ENCODE measurements around the gene SFXN5. TPM values are rescaled to one million over a fixed set of nuclear protein-coding genes. Genes with fewer than 3 reads are reported as not detected.

SFXN5 gene
- total RNA-seq, 1 donor from 2014 or later: 4.7 TPM

DNA sequence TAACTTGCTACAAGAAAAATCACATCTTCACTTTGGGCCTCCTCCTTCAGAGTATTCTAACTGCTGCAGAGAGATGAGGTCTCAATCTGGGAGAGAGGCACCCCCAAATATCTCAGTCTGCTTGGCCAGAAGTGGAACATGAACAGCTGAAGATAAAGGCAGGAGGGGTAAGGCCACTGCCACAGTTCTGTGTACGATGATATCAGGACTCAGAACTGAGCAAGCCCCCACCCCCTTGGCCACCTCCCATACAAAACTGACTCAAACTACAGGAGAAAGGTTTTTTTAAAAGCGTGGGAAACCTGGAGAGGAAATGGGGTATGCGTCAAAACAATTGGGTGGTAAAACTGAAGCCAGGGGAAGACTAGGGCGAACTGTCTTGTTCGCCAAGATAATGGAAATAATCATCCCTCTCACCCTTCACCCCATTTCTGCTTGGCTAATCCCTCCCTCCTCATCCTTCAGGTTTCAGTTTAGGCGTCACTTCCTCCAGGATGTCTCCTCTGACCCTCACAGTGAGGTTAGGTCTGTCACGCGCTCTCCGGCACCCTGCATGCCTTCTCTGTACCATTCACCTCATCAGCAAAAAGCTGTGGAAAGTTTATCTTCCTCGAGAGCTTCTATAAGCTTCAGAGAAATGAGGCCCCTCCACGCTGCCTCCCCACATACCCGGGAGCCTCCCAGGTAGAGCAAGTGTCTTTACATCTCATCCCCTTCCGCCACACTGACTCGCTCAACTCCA, 64.4 kb downstream of the SFXN5 start:
- H3K4me3 ChIP-seq (ENCODE audit: low read length in 3 of 3): no peak overlapping the region
- no peaks in the 10 kb centered on the region for H3K9me3 ChIP-seq (ENCODE audit: control insufficient read depth in 3 of 3, low read length in 3 of 3)
- peaks cover 6 to 11% (median 11%) of the 10 kb centered on the region in 3 donors for H3K4me1 ChIP-seq (ENCODE audit: control insufficient read depth in 3 of 3, insufficient read depth in 3 of 3, low read length in 3 of 3)
- peaks cover 0 to 8% (median 4%) of the 10 kb centered on the region in 3 donors for H3K36me3 ChIP-seq (ENCODE audit: control insufficient read depth in 3 of 3, insufficient read depth in 3 of 3, low read length in 3 of 3)
- H3K27me3 ChIP-seq (ENCODE audit: control insufficient read depth in 3 of 3, insufficient read depth in 3 of 3, low read length in 3 of 3): no peaks in the 10 kb centered on the region
- H3K9ac ChIP-seq (ENCODE audit: low read depth in 1 of 3, low read length in 3 of 3): no peak overlapping the region
- H3K27ac ChIP-seq (ENCODE audit: low read depth, low read length): no peak overlapping the region

DNA sequence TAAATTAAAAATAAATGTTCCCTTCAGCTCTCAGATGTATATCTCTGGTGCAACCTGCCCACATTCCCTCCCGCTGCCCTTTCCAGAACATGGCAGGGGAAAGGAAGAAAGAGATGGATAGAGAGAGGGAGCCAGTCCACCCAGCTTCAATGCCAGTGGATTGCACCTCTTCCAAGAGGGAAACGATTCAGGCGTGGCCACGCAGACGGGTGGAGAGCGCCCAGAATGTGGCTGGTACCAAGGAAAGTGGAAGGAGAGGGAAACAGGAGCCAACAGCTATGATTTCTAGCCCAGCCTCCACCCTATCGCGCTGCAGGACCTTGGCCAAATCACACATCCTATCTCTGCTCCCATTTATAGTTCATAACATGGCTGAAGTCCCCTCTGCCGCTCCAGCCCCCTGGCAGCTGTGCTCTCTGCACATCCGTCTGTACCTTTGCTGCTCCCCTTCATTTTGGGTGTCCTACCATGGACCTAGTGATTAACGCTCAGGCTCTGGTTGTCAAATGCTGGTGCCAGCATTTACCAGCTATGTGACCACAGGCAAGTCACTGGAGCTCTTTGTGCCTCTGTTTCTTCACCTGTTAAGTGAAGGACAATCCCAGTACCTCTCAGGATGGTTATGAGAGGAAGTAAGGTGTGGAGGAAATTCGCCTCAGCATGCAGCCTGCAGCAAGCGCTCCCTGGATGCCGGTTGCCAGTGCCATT, 66.5 kb downstream of the SFXN5 start:
- Histone ChIP-seq H3K4me3 (ENCODE audit: low read length in 3 of 3) (no peak overlapping the region), H3K27me3 (ENCODE audit: control insufficient read depth in 3 of 3, insufficient read depth in 3 of 3, low read length in 3 of 3) (no peaks in the 10 kb centered on the region), H3K9ac (ENCODE audit: low read depth in 1 of 3, low read length in 3 of 3) (no peak overlapping the region), H3K27ac (ENCODE audit: low read depth, low read length) (no peak overlapping the region), H3K4me1 (ENCODE audit: control insufficient read depth in 3 of 3, insufficient read depth in 3 of 3, low read length in 3 of 3) (peaks cover 6 to 11% (median 11%) of the 10 kb centered on the region in 3 donors), H3K9me3 (ENCODE audit: control insufficient read depth in 3 of 3, low read length in 3 of 3) (no peaks in the 10 kb centered on the region), H3K36me3 (ENCODE audit: control insufficient read depth in 3 of 3, insufficient read depth in 3 of 3, low read length in 3 of 3) (peaks cover 10 to 15% (median 14%) of the 10 kb centered on the region in 3 donors)

DNA sequence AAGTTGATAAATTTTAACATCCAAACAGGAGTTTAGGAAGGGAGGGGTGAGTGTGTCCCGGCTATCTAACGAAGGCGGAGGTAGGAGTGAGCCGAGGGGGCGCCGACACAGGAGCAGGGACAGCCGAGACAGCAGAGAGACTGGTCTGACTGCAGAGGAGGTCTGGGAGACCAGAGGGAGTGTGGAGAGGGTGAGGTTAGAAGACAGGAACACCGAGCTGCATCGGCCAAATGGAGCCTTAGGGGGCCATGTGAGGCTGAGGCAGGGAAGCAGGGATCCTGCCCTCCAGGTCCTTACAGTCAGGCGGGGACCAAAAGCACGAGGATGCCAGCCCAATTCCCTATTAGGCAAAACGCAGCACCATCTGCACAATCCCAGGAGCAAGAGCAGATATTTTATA, 67.0 kb downstream of the SFXN5 start:
- peaks cover 12 to 13% (median 12%) of the 10 kb centered on the region in 3 donors for H3K36me3 ChIP-seq (ENCODE audit: control insufficient read depth in 3 of 3, insufficient read depth in 3 of 3, low read length in 3 of 3)
- H3K9ac ChIP-seq (ENCODE audit: low read depth in 1 of 3, low read length in 3 of 3): no peak overlapping the region
- H3K4me3 ChIP-seq (ENCODE audit: low read length in 3 of 3): no peak overlapping the region
- H3K27ac ChIP-seq (ENCODE audit: low read depth, low read length): no peak overlapping the region
- no peaks in the 10 kb centered on the region for H3K9me3 ChIP-seq (ENCODE audit: control insufficient read depth in 3 of 3, low read length in 3 of 3)
- H3K4me1 ChIP-seq (ENCODE audit: control insufficient read depth in 3 of 3, insufficient read depth in 3 of 3, low read length in 3 of 3): peaks cover 6 to 11% (median 11%) of the 10 kb centered on the region in 3 donors
- no peaks in the 10 kb centered on the region for H3K27me3 ChIP-seq (ENCODE audit: control insufficient read depth in 3 of 3, insufficient read depth in 3 of 3, low read length in 3 of 3)

DNA sequence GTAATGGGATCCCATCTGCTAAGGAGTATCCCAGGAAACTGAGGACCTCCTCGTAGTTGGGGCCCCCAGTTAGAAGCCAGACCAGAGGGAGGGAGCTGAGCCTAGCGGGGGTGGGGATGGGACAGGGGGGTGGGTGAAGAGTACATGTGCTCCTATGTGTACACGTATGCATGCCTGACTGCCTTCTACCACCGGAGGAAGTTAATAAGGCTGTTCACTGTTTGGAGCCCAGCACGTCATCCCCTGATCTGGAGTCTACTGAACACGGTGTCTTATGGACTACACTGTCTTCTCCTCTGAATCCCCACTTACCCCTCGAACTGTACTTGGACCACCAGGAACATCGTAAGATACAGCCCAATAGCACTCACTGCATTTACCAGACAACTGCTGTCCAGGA, 68.5 kb downstream of the SFXN5 start:
- H3K9me3 ChIP-seq (ENCODE audit: control insufficient read depth in 3 of 3, low read length in 3 of 3): no peaks in the 10 kb centered on the region
- H3K27ac ChIP-seq (ENCODE audit: low read depth, low read length): no peak overlapping the region
- H3K9ac ChIP-seq (ENCODE audit: low read depth in 1 of 3, low read length in 3 of 3): no peak overlapping the region
- H3K4me3 ChIP-seq (ENCODE audit: low read length in 3 of 3): no peak overlapping the region
- H3K27me3 ChIP-seq (ENCODE audit: control insufficient read depth in 3 of 3, insufficient read depth in 3 of 3, low read length in 3 of 3): no peaks in the 10 kb centered on the region
- no peaks in the 10 kb centered on the region for H3K4me1 ChIP-seq (ENCODE audit: control insufficient read depth in 3 of 3, insufficient read depth in 3 of 3, low read length in 3 of 3)
- peaks cover 16 to 21% (median 19%) of the 10 kb centered on the region in 3 donors for H3K36me3 ChIP-seq (ENCODE audit: control insufficient read depth in 3 of 3, insufficient read depth in 3 of 3, low read length in 3 of 3)

DNA sequence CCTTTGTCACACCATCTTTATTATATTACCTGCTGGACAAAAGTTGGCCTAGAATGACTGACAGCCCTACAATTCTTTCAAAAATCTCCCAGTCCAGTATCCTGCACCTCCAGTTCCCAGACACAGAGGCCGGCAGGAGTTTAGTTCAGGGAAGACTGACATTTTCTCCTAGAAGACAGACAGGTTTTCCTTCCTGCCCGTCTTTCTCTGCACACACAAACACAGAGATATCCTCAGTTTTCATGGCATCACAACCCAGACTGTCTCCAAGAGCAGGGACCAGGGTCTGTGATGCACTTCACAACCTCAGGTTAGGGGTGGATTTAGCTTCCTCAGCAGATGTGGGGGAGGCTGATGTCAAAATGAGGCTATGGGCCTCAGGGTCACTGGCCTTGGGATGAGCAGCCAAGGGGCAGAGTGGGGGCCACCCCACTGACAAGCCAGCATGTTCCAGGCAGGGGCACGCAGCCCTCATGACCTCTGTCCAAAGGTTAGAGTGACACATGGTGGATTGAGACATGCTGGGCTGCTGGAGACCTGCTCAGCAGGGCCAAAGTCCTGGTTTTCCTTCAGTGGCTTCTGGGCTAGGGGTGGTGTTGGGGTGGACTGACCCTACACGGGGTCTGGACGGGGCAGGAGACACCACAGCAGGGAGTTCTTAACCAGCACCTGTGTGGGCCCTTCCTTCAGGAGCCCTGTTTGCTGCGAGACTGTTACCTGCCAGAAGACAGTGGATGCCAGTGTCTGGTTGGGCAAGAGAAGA, 70.5 kb downstream of the SFXN5 start:
- H3K9ac ChIP-seq (ENCODE audit: low read depth in 1 of 3, low read length in 3 of 3): no peak overlapping the region
- H3K9me3 ChIP-seq (ENCODE audit: control insufficient read depth in 3 of 3, low read length in 3 of 3): no peaks in the 10 kb centered on the region
- H3K27me3 ChIP-seq (ENCODE audit: control insufficient read depth in 3 of 3, insufficient read depth in 3 of 3, low read length in 3 of 3): no peaks in the 10 kb centered on the region
- H3K36me3 ChIP-seq (ENCODE audit: control insufficient read depth in 3 of 3, insufficient read depth in 3 of 3, low read length in 3 of 3): peaks cover 19 to 31% (median 19%) of the 10 kb centered on the region in 3 donors
- no peak overlapping the region for H3K27ac ChIP-seq (ENCODE audit: low read depth, low read length)
- no peaks in the 10 kb centered on the region for H3K4me1 ChIP-seq (ENCODE audit: control insufficient read depth in 3 of 3, insufficient read depth in 3 of 3, low read length in 3 of 3)
- no peak overlapping the region for H3K4me3 ChIP-seq (ENCODE audit: low read length in 3 of 3)

DNA sequence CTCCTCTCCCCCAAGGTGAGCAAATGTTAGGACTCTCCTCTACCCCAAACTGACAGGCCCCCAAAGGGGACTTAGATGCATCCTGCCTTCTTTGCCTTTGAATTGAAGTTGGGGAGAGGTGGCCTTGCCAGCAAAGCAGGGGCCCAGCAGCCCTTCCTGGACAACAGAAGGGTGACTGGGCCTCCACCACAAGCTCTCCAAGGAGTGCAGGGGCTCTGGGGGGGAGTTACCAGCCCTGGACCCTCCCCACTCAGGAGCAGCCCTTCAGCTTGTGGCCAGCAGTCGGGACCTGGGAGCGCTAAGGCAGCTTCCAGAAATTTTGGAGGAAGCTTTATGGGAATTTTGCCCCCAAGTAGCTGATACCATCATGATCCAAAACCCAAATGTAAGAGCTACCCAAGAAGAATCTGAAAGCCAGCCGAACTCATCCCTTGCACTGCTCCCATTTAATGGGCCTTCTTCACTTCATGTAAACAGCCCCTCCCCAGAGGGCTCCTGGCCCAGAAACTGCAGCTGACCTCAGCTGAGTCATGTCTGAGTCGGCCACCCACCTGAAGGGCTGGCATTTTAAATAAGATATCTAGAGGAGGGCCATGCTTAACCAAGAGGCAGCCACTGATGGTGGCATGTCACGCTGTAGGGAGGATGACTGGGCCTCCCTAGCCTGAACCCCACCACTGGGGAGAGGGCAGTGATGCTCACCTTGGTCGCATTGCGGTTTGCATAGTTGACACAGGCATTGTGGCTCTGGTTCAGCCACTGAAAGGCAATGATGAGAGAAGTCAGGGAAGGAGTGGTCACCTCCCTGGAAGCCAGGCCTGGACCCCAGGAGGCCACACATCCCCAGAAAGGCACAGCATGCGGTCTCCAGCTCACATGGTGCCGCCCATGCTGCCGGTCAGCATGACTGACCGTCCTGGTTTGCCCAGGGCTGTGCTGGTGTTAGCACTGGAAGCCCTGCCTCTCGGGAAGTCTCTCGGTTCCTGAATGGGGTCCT, 71.5 kb downstream of the SFXN5 start:
- peaks cover 19 to 31% (median 19%) of the 10 kb centered on the region in 3 donors for H3K36me3 ChIP-seq (ENCODE audit: control insufficient read depth in 3 of 3, insufficient read depth in 3 of 3, low read length in 3 of 3)
- H3K4me3 ChIP-seq (ENCODE audit: low read length in 3 of 3): no peak overlapping the region
- H3K9ac ChIP-seq (ENCODE audit: low read depth in 1 of 3, low read length in 3 of 3): no peak overlapping the region
- H3K27me3 ChIP-seq (ENCODE audit: control insufficient read depth in 3 of 3, insufficient read depth in 3 of 3, low read length in 3 of 3): no peaks in the 10 kb centered on the region
- H3K27ac ChIP-seq (ENCODE audit: low read depth, low read length): no peak overlapping the region
- H3K4me1 ChIP-seq (ENCODE audit: control insufficient read depth in 3 of 3, insufficient read depth in 3 of 3, low read length in 3 of 3): no peaks in the 10 kb centered on the region
- no peaks in the 10 kb centered on the region for H3K9me3 ChIP-seq (ENCODE audit: control insufficient read depth in 3 of 3, low read length in 3 of 3)

DNA sequence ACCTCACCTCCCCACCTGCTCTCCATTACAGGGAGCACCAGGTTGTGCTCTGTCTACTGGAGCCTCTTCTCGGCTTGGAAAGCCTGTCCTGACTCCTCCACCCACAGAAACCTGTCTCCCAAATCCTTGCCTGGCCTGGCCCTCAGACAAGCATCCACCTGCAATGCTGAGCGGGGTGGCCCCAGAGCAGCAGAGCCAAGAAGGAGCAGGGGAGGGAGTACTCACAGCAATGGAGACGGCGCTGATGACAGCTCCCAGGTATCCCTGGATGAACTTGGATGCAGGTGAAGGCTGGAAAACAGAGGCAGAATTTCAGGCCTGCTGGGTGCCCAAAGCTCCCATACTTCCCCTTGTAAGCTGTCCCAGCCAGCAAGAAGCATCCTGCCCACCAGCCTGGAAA, 72.8 kb downstream of the SFXN5 start:
- Histone ChIP-seq H3K9me3 (ENCODE audit: control insufficient read depth in 3 of 3, low read length in 3 of 3) (no peaks in the 10 kb centered on the region), H3K27ac (ENCODE audit: low read depth, low read length) (no peak overlapping the region), H3K36me3 (ENCODE audit: control insufficient read depth in 3 of 3, insufficient read depth in 3 of 3, low read length in 3 of 3) (peaks cover 19 to 31% (median 23%) of the 10 kb centered on the region in 3 donors), H3K4me1 (ENCODE audit: control insufficient read depth in 3 of 3, insufficient read depth in 3 of 3, low read length in 3 of 3) (no peaks in the 10 kb centered on the region), H3K9ac (ENCODE audit: low read depth in 1 of 3, low read length in 3 of 3) (no peak overlapping the region), H3K27me3 (ENCODE audit: control insufficient read depth in 3 of 3, insufficient read depth in 3 of 3, low read length in 3 of 3) (no peaks in the 10 kb centered on the region), H3K4me3 (ENCODE audit: low read length in 3 of 3) (no peak overlapping the region)

DNA sequence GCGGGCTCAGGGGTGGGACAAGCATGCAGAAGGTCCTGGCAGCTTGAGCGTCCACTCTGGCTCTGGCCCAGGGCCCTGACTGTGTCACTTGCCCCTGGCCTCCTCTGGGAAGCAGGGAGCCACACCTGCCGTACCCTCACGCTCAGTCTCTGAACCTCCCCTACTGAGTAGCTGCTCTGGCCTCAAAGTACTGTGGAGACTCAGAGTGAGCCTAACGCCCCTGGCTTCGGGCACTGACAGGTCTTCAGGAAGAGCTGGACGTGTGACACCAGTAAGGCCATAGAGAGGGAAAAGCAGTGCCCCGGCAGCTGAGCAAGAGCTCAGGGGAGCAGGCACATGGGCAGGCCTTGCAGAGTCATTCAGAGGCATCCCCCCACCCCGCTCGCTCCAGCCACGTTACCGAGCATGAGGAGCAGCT, 73.3 kb downstream of the SFXN5 start:
- H3K27me3 ChIP-seq (ENCODE audit: control insufficient read depth in 3 of 3, insufficient read depth in 3 of 3, low read length in 3 of 3): no peaks in the 10 kb centered on the region
- H3K4me3 ChIP-seq (ENCODE audit: low read length in 3 of 3): no peak overlapping the region
- peaks cover 19 to 31% (median 23%) of the 10 kb centered on the region in 3 donors for H3K36me3 ChIP-seq (ENCODE audit: control insufficient read depth in 3 of 3, insufficient read depth in 3 of 3, low read length in 3 of 3)
- H3K9ac ChIP-seq (ENCODE audit: low read depth in 1 of 3, low read length in 3 of 3): no peak overlapping the region
- H3K9me3 ChIP-seq (ENCODE audit: control insufficient read depth in 3 of 3, low read length in 3 of 3): no peaks in the 10 kb centered on the region
- no peaks in the 10 kb centered on the region for H3K4me1 ChIP-seq (ENCODE audit: control insufficient read depth in 3 of 3, insufficient read depth in 3 of 3, low read length in 3 of 3)
- no peak overlapping the region for H3K27ac ChIP-seq (ENCODE audit: low read depth, low read length)

DNA sequence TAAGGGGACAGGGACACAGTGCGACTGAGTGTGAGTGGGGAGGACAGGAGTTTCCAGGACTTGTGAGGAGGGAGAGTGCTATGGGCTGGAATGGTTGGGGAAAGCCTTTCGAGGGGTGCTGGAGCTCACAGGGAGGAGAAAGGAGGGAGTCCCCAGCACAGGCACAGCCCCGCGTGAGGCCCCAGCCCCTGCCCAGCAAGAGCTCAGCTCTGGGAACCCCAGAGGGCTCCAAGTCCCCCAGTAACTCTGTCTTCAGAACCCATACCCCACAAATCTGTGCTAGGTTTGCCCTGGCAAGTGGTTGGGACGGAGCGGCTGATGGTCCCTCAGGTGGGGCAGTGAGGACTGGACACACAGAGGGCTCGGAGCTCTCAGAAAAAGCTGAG, 75.4 kb downstream of the SFXN5 start:
- no peaks in the 10 kb centered on the region for H3K9me3 ChIP-seq (ENCODE audit: control insufficient read depth in 3 of 3, low read length in 3 of 3)
- H3K9ac ChIP-seq (ENCODE audit: low read depth in 1 of 3, low read length in 3 of 3): no peak overlapping the region
- H3K27ac ChIP-seq (ENCODE audit: low read depth, low read length): no peak overlapping the region
- H3K4me3 ChIP-seq (ENCODE audit: low read length in 3 of 3): no peak overlapping the region
- no peaks in the 10 kb centered on the region for H3K27me3 ChIP-seq (ENCODE audit: control insufficient read depth in 3 of 3, insufficient read depth in 3 of 3, low read length in 3 of 3)
- no peaks in the 10 kb centered on the region for H3K4me1 ChIP-seq (ENCODE audit: control insufficient read depth in 3 of 3, insufficient read depth in 3 of 3, low read length in 3 of 3)
- peaks cover 18 to 31% (median 22%) of the 10 kb centered on the region in 3 donors for H3K36me3 ChIP-seq (ENCODE audit: control insufficient read depth in 3 of 3, insufficient read depth in 3 of 3, low read length in 3 of 3)

Measured in skeletal muscle tissue (tissue), 4 donors.